H1 (cell line): ENCODE measurements around the gene HTATIP2. TPM values are rescaled to one million over a fixed set of nuclear protein-coding genes. Genes with fewer than 3 reads are reported as not detected.

Source experiments
- CTCF ChIA-PET: fragments of 300-600 bp; sonication (Branson Sonifier 250); formaldehyde crosslinking; loops from one replicate; lab custom pipeline; 2021; ENCODE audit not compliant: partially characterized antibody; lab: Charles Lee
- POLR2A ChIA-PET: fragments of 300-600 bp; sonication (Branson Sonifier 250); formaldehyde crosslinking; loops from one replicate; lab custom pipeline; 2021; ENCODE audit warnings: inconsistent platforms; ENCODE audit not compliant: partially characterized antibody; lab: Charles Lee
- DNase-seq, 2 experiments: peaks; one replicate each; pipeline versions ENCODE4 v3.0.0 to v3.0.0-alpha.2; 2010 to 2022; ENCODE audit warnings: low spot score in 2 of 2, low read depth in 1 of 2, mixed read lengths in 1 of 2
- FAIRE-seq: peaks from 2 replicates; lab custom pipeline; 2011; peaks lifted over from hg19 to GRCh38; lab: Jason Lieb, UNC
- H2AFZ ChIP-seq: 2 replicates; pipeline ENCODE4 v1.8.1; 2012; ENCODE audit warnings: low read length, inconsistent platforms
- H2AK5ac ChIP-seq: 2 replicates; pipeline ENCODE4 v1.6.1; 2013; ENCODE audit warnings: low read depth, low read length
- H2BK120ac ChIP-seq: replicated peaks from 2 replicates; pipeline ENCODE3; 2013; ENCODE audit warnings: low read depth, low read length, inconsistent platforms
- H2BK12ac ChIP-seq: 2 replicates; pipeline ENCODE4 v1.6.1; 2013; ENCODE audit warnings: low read depth, low read length
- H2BK15ac ChIP-seq: 2 replicates; pipeline ENCODE4 v1.6.1; 2013; ENCODE audit warnings: low read length
- H2BK20ac ChIP-seq: 2 replicates; pipeline ENCODE4 v1.6.1; 2013; ENCODE audit warnings: low read length
- H2BK5ac ChIP-seq: 2 replicates; pipeline ENCODE4 v1.6.1; 2013; ENCODE audit warnings: low read depth, low read length
- H3K14ac ChIP-seq: 2 replicates; pipeline ENCODE4 v1.6.1; 2013; ENCODE audit warnings: inconsistent platforms; ENCODE audit not compliant: insufficient read length
- H3K18ac ChIP-seq: 2 replicates; pipeline ENCODE4 v1.6.1; 2013; ENCODE audit warnings: low read length; ENCODE audit errors: extremely low read depth
- H3K23ac ChIP-seq: 2 replicates; pipeline ENCODE4 v1.6.1; 2013; ENCODE audit warnings: inconsistent platforms; ENCODE audit not compliant: insufficient read length
- H3K23me2 ChIP-seq: 2 replicates; pipeline ENCODE4 v1.6.1; 2013; ENCODE audit warnings: low read depth, low read length
- H3K27ac ChIP-seq: 2 replicates; pipeline ENCODE4 v1.6.1; 2011; ENCODE audit warnings: low read depth, low read length, inconsistent platforms
- H3K27me3 ChIP-seq, 4 experiments: replicated peaks in 1 of 4; 1 replicate in 1 of 4; 2 replicates in 3 of 4; pipeline versions ENCODE4 v1.6.1 to v1.8.1; 2011 to 2013; ENCODE audit warnings: low read length in 3 of 4, mild to moderate bottlenecking in 3 of 4, inconsistent platforms in 2 of 4, mixed read lengths in 2 of 4, moderate library complexity in 1 of 4; ENCODE audit not compliant: control insufficient read depth in 3 of 4, insufficient read depth in 3 of 4; ENCODE audit errors: extremely low read depth in 1 of 4
- H3K36me3 ChIP-seq, 4 experiments: 2 replicates each; pipeline versions ENCODE4 v1.6.1 to v1.8.1; 2011 to 2013; ENCODE audit warnings: mild to moderate bottlenecking in 4 of 4, low read length in 3 of 4, moderate library complexity in 2 of 4, control low read depth in 1 of 4, inconsistent platforms in 1 of 4; ENCODE audit not compliant: insufficient read depth in 4 of 4, control insufficient read depth in 2 of 4
- H3K4ac ChIP-seq: replicated peaks from 2 replicates; pipeline ENCODE3; 2013; ENCODE audit warnings: low read length, low read depth, mixed read lengths, inconsistent platforms; ENCODE audit not compliant: insufficient read length
- H3K4me1 ChIP-seq, 4 experiments: replicated peaks in 1 of 4; 1 replicate in 1 of 4; 2 replicates in 3 of 4; pipeline versions ENCODE4 v1.6.1 to v1.8.1; 2011 to 2013; ENCODE audit warnings: low read length in 3 of 4, inconsistent platforms in 2 of 4, mixed read lengths in 1 of 4; ENCODE audit not compliant: insufficient read depth in 4 of 4, control insufficient read depth in 3 of 4
- H3K4me2 ChIP-seq, 2 experiments: 2 replicates each; pipeline versions ENCODE4 v1.6.1 to v1.8.1; 2011 to 2013; ENCODE audit warnings: low read depth in 2 of 2, low read length in 2 of 2, control low read depth in 1 of 2, inconsistent platforms in 1 of 2, mild to moderate bottlenecking in 1 of 2; ENCODE audit not compliant: insufficient read depth in 1 of 2
- H3K4me3 ChIP-seq, 4 experiments: fragments of 200-600, 300-600 bp in 1 of 4; sonication (generic), shearing (Covaris generic), sonication (Bioruptor Twin) in 1 of 4; 2 replicates each; pipeline versions ENCODE4 v1.5.1 to v1.8.1; 2011 to 2016; ENCODE audit warnings: low read length in 4 of 4, low read depth in 3 of 4, control low read depth in 2 of 4, inconsistent platforms in 2 of 4, mild to moderate bottlenecking in 2 of 4, mixed read lengths in 1 of 4, moderate library complexity in 1 of 4; ENCODE audit not compliant: insufficient read depth in 2 of 4; ENCODE audit errors: extremely low read depth in 1 of 4
- H3K56ac ChIP-seq: replicated peaks from 2 replicates; pipeline ENCODE3; 2013; ENCODE audit warnings: low read depth, mild to moderate bottlenecking, mixed read lengths, low read length, inconsistent platforms; ENCODE audit not compliant: insufficient read length
- H3K79me1 ChIP-seq: 2 replicates; pipeline ENCODE4 v1.6.1; 2013; ENCODE audit warnings: low read depth, low read length, control low read depth
- H3K79me2 ChIP-seq, 2 experiments: 2 replicates each; pipeline versions ENCODE4 v1.6.1 to v1.8.1; 2012 to 2013; ENCODE audit warnings: low read length in 2 of 2, mild to moderate bottlenecking in 2 of 2, inconsistent platforms in 1 of 2; ENCODE audit not compliant: insufficient read depth in 2 of 2, control insufficient read depth in 1 of 2
- H3K9ac ChIP-seq, 4 experiments: replicated peaks in 1 of 4; 1 replicate in 1 of 4; 2 replicates in 3 of 4; pipeline versions ENCODE4 v1.6.1 to v1.8.1; 2011 to 2013; ENCODE audit warnings: low read depth in 3 of 4, low read length in 3 of 4, control low read depth in 2 of 4, mild to moderate bottlenecking in 2 of 4, moderate library complexity in 2 of 4, inconsistent platforms in 1 of 4; ENCODE audit errors: extremely low read depth in 1 of 4
- H3K9me3 ChIP-seq, 2 experiments: 2 replicates each; pipeline versions ENCODE4 v1.6.1 to v1.8.1; 2012 to 2013; ENCODE audit warnings: mild to moderate bottlenecking in 2 of 2, moderate library complexity in 2 of 2, control low read depth in 1 of 2, inconsistent platforms in 1 of 2, low read depth in 1 of 2, low read length in 1 of 2, mixed read lengths in 1 of 2; ENCODE audit not compliant: insufficient read depth in 2 of 2
- H4K20me1 ChIP-seq, 2 experiments: replicated peaks in 1 of 2; 2 replicates each; pipeline versions ENCODE3 to v1.8.1; 2011 to 2013; ENCODE audit warnings: inconsistent platforms in 2 of 2, low read length in 2 of 2, mild to moderate bottlenecking in 1 of 2; ENCODE audit not compliant: insufficient read depth in 2 of 2, control insufficient read depth in 1 of 2
- H4K5ac ChIP-seq: 2 replicates; pipeline ENCODE4 v1.6.1; 2013; ENCODE audit warnings: low read length, low read depth, mixed read lengths, inconsistent platforms; ENCODE audit not compliant: insufficient read length
- H4K8ac ChIP-seq: 2 replicates; pipeline ENCODE4 v1.8.0; 2013; ENCODE audit warnings: mild to moderate bottlenecking, moderate library complexity, low read length, inconsistent platforms; ENCODE audit not compliant: insufficient read depth; ENCODE audit errors: extremely low read depth
- H4K91ac ChIP-seq: replicated peaks from 2 replicates; pipeline ENCODE3; 2013; ENCODE audit warnings: low read length, mixed read lengths, inconsistent platforms; ENCODE audit not compliant: insufficient read length
- SAP30 ChIP-seq: fragments of 300-600 bp; sonication (generic); IDR thresholded peaks from 2 replicates; pipeline ENCODE4 v1.7.1; 2012; ENCODE audit warnings: low read length, moderate library complexity, mild to moderate bottlenecking, inconsistent platforms; ENCODE audit not compliant: insufficient read depth, insufficient replicate concordance
- WGBS, 2 experiments: shearing (Covaris generic) in 1 of 2; methylation state at CpG; one replicate each; pipeline versions ENCODE4 v1.1.6 to v1.1.7; 2013 to 2015; ENCODE audit warnings: low lambda C conversion rate in 2 of 2, mixed read lengths in 2 of 2, inconsistent platforms in 1 of 2, low coverage in 1 of 2, missing lambda C conversion rate in 1 of 2; ENCODE audit not compliant: insufficient replicate concordance in 2 of 2, insufficient coverage in 1 of 2, insufficient read length in 1 of 2; ENCODE audit errors: extremely low coverage in 1 of 2, missing lambda C conversion rate in 1 of 2; 5-methylcytosine and 5-hydroxymethylcytosine counted together
- polyA plus RNA-seq, 7 experiments: library from polyadenylated mRNA; depleted of rRNA in 3 of 7; stranded (reverse) in 5 of 7; unstranded in 2 of 7; fragments of >200 nt in 5 of 7; fragments of 200-250 nt in 2 of 7; gene quantifications; 1 replicate in 5 of 7; 2 replicates in 1 of 7; 4 replicates in 1 of 7; pipeline versions ENCODE4 v1.2.1 to v1.2.3, GENCODE V29; 2011 to 2013; ENCODE audit warnings: missing spikeins in 2 of 7, mixed read lengths in 2 of 7
- total RNA-seq: library from RNA; stranded (reverse); fragmentation: NEBNext Ultra II Directional; extraction: Animal tissue kit (Norgen Biotek cat#: 25700); gene quantifications from 2 replicates; pipeline ENCODE4 v1.2.1, GENCODE V29; 2021

The HTATIP2 gene
- total and polyA plus RNA-seq, 2 of the 8 experiments (the other 6 are each of a cell fraction or from before 2014, with no cell fraction given): 22.6 to 33.1 TPM

DNA sequence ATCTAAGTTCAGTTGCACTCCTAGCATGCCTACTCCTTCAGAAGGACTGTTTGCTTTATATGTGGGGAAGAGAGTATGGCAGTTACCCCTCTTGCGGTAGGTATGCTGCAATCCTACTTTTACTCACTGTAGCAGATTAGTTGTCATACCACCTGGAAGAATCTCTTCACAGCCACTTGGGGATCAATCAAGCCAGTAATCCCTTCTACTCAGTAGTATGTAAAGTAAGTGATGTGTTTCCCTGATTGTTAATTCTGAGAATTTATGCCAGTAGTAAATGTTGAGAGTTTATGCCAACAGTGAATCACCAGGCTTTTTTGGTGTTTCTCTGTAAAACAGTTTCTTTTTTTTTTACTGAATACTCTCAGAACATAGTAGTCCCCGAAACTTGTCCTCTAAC lies 58.4 kb downstream of the HTATIP2 start:
- no peak for DNase-seq
- Histone ChIP-seq H4K91ac (no peak overlapping the region), H3K23me2 (no peaks in the 10 kb centered on the region), H2BK5ac (no peak overlapping the region), H3K14ac (no peak overlapping the region), H3K79me1 (no peaks in the 10 kb centered on the region), H3K4me3 (no peak overlapping the region), H3K27ac (no peak overlapping the region), H2BK120ac (no peak overlapping the region), H3K9me3 (no peaks in the 10 kb centered on the region), H3K9ac (no peak overlapping the region), H3K56ac (no peak overlapping the region), H3K4me2 (no peak overlapping the region), H3K18ac (no peak overlapping the region), H4K8ac (no peak overlapping the region), H3K36me3 (peaks cover 0 to 6% (median 1%) of the 10 kb centered on the region in 4 experiments; a peak in 2 of 8 replicates), H3K23ac (no peak overlapping the region), H3K4ac (no peak overlapping the region), H4K5ac (no peak overlapping the region), H2BK15ac (no peak overlapping the region), H3K79me2 (no peaks in the 10 kb centered on the region), H4K20me1 (no peaks in the 10 kb centered on the region), H2BK20ac (no peak overlapping the region), H2AFZ (no peak overlapping the region), H3K4me1 (no peaks in the 10 kb centered on the region), H2AK5ac (no peak overlapping the region), H2BK12ac (no peak overlapping the region), H3K27me3 (no peaks in the 10 kb centered on the region)
- no peak for FAIRE-seq
- TF ChIP-seq SAP30: no peak
- 67% methylated on average over 2 of the region's 2 CpGs; no CpG with 5 or more reads in 1 of the 2 experiments for WGBS, 2 experiments
- ChIA-PET POLR2A (no interaction called here), CTCF (no interaction called here)
